ENCODE measurements around the gene FAM13C. TPM values are rescaled to one million over a fixed set of nuclear protein-coding genes. Genes with fewer than 3 reads are reported as not detected.

FAM13C gene
- polyA plus RNA-seq, 1 donor from 2014 or later: 89.3 TPM

DNA sequence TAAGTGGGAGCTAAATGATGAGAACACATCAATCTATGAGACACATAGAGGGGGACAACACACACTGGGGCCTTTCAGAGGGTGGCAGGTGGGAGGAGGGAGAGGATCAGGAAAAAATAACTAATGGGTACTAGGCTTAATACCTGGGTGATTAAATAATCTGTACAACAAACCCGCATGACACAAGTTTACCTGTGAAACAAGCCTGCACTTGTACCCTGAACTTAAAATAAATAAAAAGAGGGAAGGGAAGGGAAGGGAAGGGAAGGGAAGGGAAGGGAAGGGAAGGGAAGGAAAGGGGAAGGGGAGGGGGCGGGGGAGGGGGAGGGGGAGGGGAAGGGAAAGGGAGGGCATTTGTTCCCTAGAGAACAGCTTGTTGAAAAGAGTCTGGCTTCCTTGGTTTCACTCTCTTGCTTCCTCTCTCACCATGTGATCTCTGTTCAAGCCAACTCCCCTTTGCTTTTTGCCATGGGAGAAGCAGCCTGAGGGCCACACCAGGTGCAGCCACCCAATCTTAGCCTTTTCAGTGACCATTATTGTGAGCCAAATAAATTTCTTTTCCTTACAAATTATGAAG, 57.7 kb downstream of the FAM13C start:
- peaks cover 11% of the 10 kb centered on the region for H3K36me3 ChIP-seq (ENCODE audit: insufficient read depth, low read length)
- no peaks in the 10 kb centered on the region for H3K27me3 ChIP-seq (ENCODE audit: insufficient read depth, low read depth, low read length)
- H2AFZ ChIP-seq (ENCODE audit: low read depth, low read length): no peak overlapping the region
- no peak overlapping the region for H3K27ac ChIP-seq (ENCODE audit: low read length)
- no peak for TF ChIP-seq MXI1 (conservative IDR thresholded peaks at IDR 0.05; ENCODE audit: poor library complexity, severe bottlenecking)
- H3K9me3 ChIP-seq (ENCODE audit: low read length): no peaks in the 10 kb centered on the region
- no peaks in the 10 kb centered on the region for H3F3A ChIP-seq (ENCODE audit: insufficient read depth, low read length, poor library complexity, severe bottlenecking)
- H3K9me2 ChIP-seq (ENCODE audit: insufficient read depth, low read length): no peaks in the 10 kb centered on the region
- no peak overlapping the region for H3K4me3 ChIP-seq (ENCODE audit: low read length)
- H3K79me2 ChIP-seq (replicated peaks; ENCODE audit: insufficient read depth, low read length): peaks cover 31% of the 10 kb centered on the region
- H3K9ac ChIP-seq (ENCODE audit: low read length): no peak overlapping the region
- H4K20me1 ChIP-seq (ENCODE audit: insufficient read depth): no peaks in the 10 kb centered on the region
- no peak overlapping the region for H3K4me2 ChIP-seq (ENCODE audit: low read length)

- no peaks in the 10 kb centered on the region for H3K9me3 ChIP-seq (ENCODE audit: low read length)
- H4K20me1 ChIP-seq (ENCODE audit: insufficient read depth): no peaks in the 10 kb centered on the region
- TF ChIP-seq CTCF (IDR thresholded peaks at IDR 0.05; ENCODE audit: poor library complexity, severe bottlenecking): no peak
- TF ChIP-seq EP300 (conservative IDR thresholded peaks at IDR 0.05; ENCODE audit: poor library complexity, severe bottlenecking): no peak
- TF ChIP-seq REST (IDR thresholded peaks at IDR 0.05; ENCODE audit: borderline replicate concordance): no peak
- no peak for TF ChIP-seq RAD21 (conservative IDR thresholded peaks at IDR 0.05)
- no peak for TF ChIP-seq TAF1 (IDR thresholded peaks at IDR 0.05; ENCODE audit: low read depth)
- no peak for TF ChIP-seq POLR2AphosphoS5 (IDR thresholded peaks at IDR 0.05)
- no peak for TF ChIP-seq EZH2 (IDR thresholded peaks at IDR 0.05; ENCODE audit: borderline replicate concordance, insufficient read depth, low read length, poor library complexity, severe bottlenecking)
- no peak for TF ChIP-seq SMC3 (conservative IDR thresholded peaks at IDR 0.05; ENCODE audit: poor library complexity)
- TF ChIP-seq MXI1 (conservative IDR thresholded peaks at IDR 0.05; ENCODE audit: poor library complexity, severe bottlenecking): no peak
- H3K9ac ChIP-seq (ENCODE audit: low read length): no peak overlapping the region
- no peak overlapping the region for H3K4me3 ChIP-seq (ENCODE audit: low read length)
- no peak overlapping the region for H3K27ac ChIP-seq (ENCODE audit: low read length)
- H3K79me2 ChIP-seq (replicated peaks; ENCODE audit: insufficient read depth, low read length): peaks cover 16% of the 10 kb centered on the region
- peaks cover 11% of the 10 kb centered on the region for H3K36me3 ChIP-seq (ENCODE audit: insufficient read depth, low read length)
- H3K9me2 ChIP-seq (ENCODE audit: insufficient read depth, low read length): no peaks in the 10 kb centered on the region
- H2AFZ ChIP-seq (ENCODE audit: low read depth, low read length): no peak overlapping the region
- peaks cover 3% of the 10 kb centered on the region for H3F3A ChIP-seq (ENCODE audit: insufficient read depth, low read length, poor library complexity, severe bottlenecking)
- no peaks in the 10 kb centered on the region for H3K27me3 ChIP-seq (ENCODE audit: insufficient read depth, low read depth, low read length)
- no peak overlapping the region for H3K4me2 ChIP-seq (ENCODE audit: low read length)
Measured at GRCh38 chr10:59303018-59303417, 59.3 kb downstream of the FAM13C start.

Data from neural cell (in vitro differentiated cells).